ENCODE results near the gene UROC1. TPM values are rescaled to one million over a fixed set of nuclear protein-coding genes. Genes with fewer than 3 reads are reported as not detected.
A peak's percentile ranks its signal among the peaks of the same experiment; 100 is the strongest.

UROC1 gene
- total RNA-seq, 1 experiment from 2014 or later = not detected

DNA sequence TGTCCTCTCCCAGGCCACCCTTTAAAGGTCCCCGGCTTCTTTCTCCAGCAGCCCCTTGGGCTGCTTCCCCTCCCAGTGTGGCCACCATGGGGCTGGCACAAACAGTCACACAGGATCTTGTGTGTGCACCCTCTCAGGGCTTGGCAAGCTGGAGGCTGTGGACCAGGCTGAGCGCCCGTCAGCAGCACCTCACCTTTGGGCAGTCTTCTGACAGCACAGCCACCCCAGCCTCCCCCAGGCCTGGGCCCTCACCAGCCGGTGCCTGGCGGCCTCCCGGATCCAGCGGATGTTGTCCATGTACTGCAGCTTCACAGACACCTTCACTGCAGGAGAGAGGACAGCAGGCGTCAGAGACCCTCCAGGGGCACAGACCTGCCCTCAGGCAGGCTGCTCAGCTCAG, 21.8 kb downstream of the UROC1 start:
- no peak for DNase-seq (ENCODE audit: low spot score)

DNA sequence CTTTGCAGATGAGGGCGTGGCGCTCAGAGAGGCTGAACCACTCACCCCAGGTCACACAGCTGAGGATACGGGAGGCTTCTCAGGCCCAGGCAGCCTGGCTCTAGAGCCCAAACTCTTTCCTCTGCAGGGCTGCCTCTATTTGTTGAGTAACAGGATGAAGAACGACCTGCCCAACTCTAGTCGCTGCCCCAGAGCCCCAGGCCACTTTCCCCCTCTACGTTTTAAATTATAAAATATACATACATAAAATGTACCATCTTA, 22.7 kb downstream of the UROC1 start:
- DNase-seq (ENCODE audit: low spot score) = no peak

DNA sequence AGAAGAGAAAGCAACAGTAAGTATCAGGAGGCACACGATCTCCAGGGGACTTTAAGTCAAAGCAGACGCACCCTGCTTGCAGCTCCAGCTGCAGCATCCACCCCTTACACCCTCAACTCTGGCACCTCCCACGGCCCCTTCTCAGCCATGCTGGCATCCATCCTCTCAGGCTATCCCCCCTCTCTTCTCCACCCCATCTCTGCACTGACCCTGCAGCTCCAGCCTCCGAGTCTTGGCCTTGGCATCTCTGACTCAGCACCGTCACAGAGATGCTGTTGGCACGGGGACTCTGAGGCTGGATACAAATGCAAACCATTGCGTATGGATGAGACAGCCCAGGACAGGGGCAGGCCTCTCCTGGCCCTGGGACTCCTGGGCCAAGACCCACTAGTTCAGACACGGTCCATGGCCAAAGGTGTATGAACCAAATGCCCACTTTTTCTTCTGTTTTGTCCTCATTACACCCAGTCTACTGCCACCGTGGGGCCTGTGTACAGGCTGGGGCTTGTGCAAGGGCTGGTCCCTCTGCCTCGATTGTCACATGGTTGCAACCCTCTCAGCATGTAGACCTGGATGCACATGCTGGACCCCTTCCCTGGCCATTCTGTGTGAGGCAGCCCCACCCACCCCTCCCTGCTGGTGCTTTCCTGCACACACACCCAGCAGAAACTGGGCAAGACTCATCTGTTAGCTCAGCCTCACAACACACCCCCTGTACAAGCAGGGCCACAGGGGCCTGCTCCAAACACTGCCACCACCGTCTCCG, 23.2 kb downstream of the UROC1 start:
- DNase-seq (ENCODE audit: low spot score) = no peak

DNA sequence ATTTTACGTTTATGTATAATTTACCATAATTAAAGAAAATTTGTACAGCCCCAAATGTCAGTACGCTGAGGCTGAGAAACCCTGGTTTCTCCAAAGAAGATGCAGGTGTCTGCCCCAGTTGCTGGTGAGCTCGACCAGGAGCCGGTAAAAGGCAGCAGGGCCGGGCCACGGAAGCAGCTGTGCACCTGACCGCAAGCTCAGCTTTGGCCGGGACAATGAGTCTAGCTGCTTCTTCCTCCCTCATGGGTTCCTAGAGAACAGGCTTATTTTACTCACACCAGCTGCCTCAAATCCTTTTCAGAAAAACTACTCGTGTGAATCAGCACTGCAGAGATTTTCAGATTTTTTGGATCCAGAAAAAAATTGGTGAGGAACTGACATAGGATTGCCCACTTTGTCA, 23.8 kb downstream of the UROC1 start:
- no peak for DNase-seq (ENCODE audit: low spot score)

DNA sequence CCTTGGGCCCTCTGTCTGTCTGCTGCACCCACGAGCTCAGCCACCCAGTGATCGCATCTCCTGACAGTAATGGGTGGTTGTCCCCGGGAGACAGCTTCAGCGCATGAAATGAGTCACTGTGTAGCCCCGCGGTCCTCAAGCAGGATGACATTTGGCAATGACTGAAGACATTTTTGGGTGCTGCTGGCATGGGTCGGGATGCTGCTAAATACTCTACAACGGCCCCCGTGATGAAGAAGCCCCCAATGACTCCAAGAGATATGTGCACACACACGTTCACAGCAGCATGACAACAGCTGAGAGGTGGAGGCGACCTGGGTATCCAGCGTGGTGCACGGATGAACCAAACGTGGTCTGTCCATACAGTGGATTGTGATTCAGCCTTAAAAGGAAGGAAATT, 24.5 kb downstream of the UROC1 start:
- no peak for DNase-seq (ENCODE audit: low spot score)

DNA sequence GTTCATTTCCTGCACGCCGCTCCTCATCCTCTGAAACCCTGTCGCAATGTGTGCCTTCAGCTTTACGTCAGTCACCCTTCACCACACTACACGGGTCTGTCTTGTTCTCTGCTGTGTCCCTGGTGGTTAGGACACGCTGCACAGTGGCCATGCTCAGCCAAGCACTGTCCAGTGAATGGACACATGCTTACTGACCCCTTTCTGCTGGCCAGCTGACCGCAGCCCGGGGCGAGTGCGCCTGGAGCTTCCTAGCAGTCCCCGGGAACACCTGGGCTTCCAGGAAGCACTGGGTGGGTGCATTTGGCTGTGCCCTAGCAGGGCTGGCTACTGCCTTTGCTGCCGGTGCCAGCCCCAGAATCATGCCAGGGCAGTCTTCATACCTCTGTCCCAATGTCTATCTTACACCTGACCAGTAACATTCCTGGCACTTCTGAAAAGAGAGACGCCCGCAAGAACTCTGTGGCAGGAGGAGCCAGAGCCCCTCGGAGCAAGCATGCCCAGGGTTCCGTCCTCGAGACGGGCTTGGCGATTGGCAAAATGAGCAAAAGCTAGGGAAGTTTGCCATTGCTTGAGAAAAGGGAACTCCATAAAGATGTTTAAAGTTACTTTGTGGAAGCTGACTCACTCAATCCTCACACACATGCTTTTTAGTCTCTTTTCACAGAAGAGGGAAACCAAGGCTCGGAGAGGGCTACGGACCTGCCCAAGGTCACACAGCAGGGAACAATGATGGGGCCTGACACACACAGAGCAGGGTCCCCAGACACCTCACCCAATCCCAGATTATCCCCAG, 26.2 kb downstream of the UROC1 start:
- DNase-seq (ENCODE audit: low spot score) = no peak

DNA sequence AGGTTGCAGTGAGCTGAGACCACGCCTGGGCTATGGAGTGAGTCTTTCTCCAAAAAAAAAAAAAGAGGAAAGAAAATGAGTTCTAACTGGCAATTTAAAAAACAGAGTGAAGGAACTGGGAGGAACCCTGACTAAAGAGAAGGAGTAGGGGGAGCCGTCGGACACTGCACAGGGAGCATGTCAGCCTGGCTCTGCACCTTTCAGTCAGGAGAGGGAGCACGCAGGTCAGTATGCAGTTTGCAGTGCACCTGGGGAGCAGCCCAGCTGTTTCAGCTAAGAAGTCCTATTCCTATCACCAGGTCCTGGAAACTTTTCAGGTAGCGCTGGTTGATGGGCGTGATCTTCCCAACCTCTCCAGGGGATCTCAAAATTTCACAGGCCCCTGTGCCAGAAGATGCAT, 27.0 kb downstream of the UROC1 start:
- DNase-seq (ENCODE audit: low spot score) = no peak

DNA sequence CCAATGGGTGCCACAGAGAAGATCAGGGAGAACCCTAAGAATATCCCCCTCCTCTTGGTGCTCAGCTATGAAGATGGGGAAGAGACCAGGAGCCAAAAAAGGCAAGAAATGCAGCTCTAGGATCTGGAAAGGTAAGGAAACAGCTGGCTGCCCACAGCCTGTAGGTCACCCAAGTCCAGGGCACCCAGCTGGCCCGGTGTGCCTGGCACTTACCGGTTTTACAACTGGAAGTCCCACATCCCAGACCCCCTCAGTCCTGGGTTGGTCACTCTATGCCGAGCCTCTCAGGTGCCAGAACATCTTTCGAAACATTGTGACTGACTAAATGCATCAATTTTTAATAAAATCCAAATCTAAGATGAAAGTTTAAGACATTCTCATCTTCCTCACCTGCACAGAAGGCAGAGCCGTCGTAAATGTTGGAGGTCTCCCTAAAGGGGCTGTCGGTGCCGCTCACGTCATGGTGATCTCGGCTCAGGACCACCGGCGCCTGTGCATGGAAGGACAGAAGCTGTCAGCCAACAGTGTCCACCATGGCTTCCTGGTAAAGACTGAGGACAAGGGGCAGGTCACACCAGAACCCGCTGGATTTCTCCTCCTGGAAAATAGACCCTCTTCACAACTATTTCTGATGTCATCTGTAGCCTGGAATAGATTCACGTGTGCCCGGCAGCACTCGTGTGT, 28.5 kb downstream of the UROC1 start:
- DNase-seq (ENCODE audit: low spot score) = no peak

DNA sequence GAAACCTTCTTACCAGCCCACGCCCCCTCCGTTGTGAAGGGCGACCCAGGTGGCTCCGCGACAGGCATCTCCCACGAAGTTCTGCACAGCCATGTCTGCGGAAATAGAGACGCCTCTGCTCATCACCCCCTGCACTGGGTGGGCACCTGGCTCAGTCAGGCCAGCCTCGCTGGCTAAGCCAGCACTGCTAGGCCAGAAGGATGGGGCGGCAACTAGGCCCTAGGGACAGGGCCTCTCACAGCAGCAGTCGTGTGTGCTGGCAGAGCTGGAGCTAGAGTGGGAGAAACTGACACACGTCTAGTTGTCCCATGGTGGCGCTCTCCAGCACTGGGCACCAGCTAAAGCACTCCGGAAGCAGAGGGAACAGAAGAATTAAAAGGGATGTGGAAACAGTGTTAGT, 29.4 kb downstream of the UROC1 start:
- DNase-seq (ENCODE audit: low spot score) = no peak

DNA sequence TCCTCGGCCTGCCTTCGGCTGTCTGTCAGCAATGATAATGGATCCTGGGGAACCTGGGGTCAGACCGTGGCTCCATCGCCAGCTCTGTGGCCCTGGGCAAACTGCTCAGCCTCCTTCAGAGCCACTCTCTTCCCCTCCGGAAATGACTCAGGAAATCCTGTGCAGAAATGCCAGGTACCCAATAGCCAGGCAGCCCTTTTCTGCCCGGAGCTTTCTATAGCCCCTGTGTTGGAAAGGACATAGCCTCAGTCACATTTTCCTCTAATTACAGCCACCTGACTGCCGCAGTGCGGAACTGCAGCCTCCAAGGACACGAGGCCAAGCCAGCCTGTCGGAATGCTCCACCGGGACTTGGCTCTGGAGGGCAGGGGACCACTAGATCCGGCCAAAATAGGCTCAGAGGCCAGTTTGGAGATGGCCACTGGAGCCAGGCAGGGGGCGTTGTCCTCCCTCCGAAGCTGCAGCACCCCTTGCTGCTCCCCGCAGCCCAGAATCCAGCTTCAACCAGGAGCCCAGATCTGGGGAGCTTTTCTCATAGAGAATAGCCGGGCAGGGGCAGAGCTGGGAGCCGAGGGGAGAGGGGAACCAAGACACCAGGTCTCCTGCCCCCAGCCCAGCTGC, 30.3 kb downstream of the UROC1 start:
- peak; percentile 66 for DNase-seq (ENCODE audit: low spot score)

DNA sequence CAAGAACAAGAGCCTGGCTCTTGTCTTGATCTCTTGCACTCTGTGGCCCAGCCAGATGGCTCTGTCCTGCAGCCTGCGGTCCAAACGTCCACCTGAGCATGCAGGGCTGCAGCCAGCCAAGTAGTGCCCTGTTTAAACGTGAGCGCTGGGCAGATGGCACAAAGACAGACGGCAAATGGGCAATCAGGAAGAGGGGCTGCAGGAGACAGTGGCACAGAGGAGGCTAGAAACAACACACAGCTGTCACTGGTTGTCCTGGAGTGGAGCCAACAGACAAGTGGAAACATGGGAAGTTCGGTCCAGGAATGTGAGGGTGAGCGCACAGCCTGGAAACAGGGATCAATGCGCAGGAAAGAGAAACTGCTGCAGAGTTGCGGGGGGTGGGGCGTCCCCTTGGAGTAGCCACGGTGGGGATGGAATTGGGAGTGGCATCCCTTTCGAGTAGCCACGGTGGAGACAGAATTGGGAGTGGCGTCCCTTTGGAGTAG, 31.2 kb downstream of the UROC1 start:
- no peak for DNase-seq (ENCODE audit: low spot score)

DNA sequence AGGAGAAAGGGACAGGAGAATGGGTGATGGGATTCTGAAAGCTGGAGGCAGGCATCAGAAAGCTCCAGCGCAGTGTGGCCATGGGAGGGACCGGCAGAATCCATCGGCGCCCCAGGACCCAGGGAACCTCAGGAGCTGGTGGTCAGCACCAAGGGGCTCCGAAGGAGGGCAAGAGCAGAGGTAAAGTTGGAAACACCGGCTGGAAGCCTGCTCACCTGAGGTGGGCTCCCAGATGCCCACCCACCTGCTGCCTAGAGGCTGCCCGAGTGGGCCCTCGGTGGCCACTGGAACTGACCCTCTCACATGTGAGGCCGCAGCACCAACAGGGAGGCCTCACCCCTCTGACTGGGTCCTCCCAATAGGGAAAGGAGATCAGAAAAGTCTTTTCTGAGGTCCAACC, 31.6 kb downstream of the UROC1 start:
- no peak for DNase-seq (ENCODE audit: low spot score)

DNA sequence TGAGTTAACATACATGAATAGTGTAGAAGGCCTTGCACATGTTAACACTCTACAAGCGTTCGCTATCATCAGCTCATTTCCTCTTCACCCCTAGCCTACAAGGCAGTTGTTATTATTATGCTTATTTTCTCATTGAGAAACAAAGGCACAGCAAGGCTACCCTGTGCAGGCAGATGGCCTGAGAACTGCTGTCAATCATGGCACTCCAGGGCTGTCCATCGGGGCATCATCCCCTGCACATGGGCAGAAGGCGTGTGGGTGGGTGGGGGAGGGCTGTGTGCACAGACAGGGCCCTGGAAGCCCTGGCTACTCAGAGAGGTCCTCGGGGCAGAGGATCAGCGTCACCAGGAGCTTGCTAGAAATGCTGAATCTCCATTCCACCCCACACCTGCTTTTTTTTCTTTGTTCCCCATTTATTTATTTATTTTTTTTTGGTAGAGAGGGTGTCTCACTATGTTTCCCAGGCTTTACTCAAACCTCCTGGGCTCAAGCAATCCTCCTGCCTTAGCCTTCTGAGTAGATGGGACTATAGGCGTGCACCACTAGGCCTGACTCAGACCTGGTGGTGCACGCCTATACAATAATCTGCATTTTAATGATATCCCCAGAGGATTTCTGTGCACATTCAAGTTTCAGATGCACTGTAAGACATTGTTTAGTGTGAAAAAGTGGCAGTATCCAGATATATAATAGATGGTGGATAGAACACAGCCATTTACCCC, 32.2 kb downstream of the UROC1 start:
- DNase-seq (ENCODE audit: low spot score) = no peak

DNA sequence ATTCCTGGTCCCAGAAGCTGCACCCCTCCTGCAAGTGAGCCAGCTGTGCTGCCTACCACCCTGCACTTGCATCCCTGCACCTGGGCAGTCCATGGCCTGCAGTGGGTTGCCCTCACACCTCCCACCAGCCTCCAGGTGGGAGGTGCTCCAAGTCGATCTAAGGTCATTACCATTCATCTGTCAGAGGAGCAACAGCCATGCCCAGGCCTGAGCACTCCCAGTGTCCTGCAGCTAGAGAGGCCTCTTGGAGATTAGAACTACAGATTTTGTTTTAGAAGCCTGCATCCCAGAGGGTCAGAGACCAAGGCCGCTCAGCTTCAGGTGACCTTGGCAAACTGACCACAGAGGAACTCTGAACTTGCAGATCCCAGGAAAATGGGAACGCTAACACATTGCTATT, 32.9 kb downstream of the UROC1 start:
- DNase-seq (ENCODE audit: low spot score) = no peak

DNA sequence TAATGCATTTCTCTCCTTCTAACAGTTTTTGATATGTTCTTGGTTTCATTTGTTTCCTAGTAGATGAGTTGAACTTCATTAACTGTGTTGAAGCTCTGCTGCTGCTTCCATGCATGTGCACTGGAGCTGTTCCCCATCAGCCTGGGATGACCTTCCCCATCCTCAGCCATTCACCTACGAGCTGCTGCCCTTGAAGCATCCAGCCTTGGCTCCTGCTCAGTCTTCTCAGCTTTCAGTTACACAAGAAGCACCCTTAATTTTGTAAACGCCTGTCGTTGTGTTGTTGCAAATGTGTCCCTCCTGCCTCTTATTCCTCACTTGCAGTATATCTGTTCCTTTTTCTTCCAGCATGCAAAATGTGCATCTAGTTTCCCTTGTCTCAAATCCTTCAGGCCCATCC, 33.4 kb downstream of the UROC1 start:
- DNase-seq (ENCODE audit: low spot score) = no peak

DNA sequence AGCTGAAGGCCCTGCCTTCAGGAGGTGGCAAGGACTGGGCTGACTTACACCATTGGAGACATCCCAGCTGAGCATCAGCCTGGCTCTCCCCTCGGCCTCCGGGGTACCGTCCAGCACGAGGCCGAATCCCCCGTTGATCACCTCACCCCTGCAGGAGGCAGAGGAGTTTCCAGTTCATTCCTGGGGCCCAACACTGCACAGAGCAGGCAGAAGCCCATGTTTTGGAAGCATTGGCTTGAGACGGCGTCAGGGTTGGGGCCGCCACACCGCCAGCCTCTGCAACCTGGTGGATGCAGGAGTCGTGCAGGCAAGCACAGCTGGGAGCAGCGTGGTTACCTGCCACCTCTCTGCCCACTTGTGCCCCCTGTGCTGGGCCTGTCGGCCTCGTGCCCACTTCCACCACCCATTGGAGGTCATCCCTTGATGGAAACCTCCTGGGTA, 34.2 kb downstream of the UROC1 start:
- no peak for DNase-seq (ENCODE audit: low spot score)

DNA sequence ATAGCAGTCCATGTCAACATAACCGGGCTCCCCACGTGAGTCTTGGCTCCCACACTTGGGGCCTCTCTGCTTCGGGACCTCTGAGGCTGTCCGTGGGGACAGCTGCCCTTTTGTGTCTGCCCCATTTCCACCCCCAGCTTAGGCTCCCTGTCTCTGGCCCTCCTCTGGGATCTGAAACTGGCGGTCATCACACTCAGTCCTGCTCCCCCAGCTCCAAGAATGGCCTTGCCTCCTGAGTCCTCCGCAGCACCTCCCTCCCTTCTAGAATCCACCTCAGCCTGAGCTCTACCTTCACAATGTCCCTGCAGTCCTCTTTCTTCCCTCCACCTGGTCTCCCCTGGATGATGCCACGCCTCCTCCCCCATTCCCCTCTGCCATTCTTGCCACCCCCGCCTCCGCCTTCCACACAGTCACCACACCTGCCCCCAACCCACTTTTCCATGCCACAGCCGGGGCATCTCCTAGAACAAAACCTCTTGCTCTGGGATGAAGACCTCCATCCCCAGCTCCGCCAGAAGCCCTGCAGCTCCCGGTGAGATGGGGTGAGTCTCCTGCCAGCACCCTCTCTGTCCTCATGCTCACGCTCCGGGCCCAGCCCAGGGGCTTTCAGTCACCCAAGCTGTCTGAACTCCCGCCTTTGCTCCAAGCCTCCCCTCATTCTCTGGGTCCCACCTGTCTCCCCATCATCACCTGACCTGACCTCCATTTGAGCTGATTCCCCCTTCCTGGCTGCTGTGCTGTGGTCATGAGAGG, 34.9 kb downstream of the UROC1 start:
- no peak for DNase-seq (ENCODE audit: low spot score)

DNA sequence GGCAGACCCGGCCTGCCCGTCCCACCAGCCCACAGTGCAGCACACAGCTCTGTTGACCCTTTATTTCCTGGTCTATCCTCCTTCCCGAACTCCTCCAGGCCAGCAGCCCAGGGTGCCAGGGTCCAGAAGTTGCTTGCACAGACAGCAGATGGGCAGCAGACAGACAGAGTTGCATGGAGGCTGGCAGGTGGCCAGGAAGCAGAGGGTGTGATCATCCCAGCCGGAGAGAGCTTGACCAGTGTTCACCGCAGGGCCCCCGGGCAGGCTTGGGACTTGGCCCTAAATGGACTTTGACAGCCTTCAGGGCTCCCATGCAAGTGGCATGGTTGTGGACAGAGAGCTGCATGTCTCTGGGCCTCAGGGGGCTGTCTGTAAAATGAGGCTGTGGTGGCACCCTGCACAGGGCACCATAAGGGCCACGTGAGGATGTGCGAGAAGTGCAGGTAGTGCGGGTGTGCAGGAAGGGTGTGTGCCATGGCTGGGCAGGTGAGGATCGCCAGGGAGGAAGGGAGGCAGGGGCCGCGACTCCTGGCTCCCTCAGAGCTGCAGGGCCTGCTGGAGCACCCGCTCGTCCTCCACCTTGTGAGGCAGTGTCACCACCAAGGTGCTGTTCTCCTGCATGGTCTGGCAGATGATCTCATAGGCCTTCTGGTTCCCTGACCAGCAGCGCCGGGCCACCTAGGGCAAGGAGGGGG, 35.6 kb downstream of the UROC1 start:
- no peak for DNase-seq (ENCODE audit: low spot score)

DNA sequence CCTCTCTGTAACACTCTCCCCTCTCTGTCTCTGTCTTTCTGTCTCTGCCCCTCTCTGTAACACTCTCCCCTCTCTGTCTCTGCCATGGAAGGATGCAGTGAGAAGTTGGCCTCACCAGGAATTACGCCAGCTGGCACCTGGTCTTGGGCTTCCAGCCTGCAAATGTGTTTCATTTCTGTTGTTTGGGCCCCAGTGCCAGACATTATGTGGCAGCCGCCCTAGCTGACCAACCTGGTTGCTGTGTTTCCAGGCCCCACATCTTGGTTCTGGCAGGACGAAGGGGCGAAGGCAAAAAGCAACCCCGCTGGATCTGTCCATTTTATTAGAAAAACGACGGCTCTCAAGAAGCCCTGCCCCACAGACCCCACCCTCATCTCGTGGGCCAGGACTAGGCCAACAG, 36.7 kb downstream of the UROC1 start:
- no peak for DNase-seq (ENCODE audit: low spot score)

DNA sequence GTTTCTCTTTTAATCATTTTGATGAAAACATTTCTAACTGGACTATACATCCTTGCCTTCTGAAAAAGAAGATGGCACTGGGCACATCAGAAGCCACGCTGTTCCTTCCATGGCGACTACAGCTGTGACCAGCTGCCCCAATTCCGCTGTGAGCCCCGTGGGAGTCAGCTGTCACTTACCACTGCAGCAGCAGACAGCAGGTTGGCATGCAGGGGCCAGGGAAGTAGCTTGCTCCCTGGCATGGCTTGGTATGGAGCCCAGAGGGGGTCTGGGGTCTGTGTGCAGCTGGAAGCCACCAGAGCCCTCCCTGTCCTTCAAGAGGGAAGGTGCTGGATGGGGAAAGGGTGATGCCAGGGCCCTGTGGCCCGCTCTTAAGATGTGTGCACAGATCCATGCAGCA, 37.4 kb downstream of the UROC1 start:
- DNase-seq (ENCODE audit: low spot score) = no peak
